HepG2 (cell line): ENCODE measurements around the gene GALNTL6. TPM values are rescaled to one million over a fixed set of nuclear protein-coding genes. Genes with fewer than 3 reads are reported as not detected.

Experiments used
- ATAC-seq: fragments of 200-7000 bp; cut with Tn5 transposase; 3 replicates; pipeline ENCODE4 v1.9.1; 2020; ENCODE audit warnings: mild to moderate bottlenecking, moderate library complexity
- BruUV-seq: library from RNA; stranded (reverse); fragments of 400-500 nt; replicated peaks from 2 replicates; lab custom pipeline; 2021; lab: Mats Ljungman, UMichigan
- CTCF ChIA-PET: fragments of 300-600 bp; formaldehyde crosslinking; extraction: SDS; loops from one replicate; lab custom pipeline; 2021; ENCODE audit warnings: low total read pairs, inconsistent platforms, low intra/inter-chr PET ratio; lab: Yijun Ruan, JAX
- POLR2A ChIA-PET: fragments of 350-600 bp; sonication (Branson Sonifier 250); formaldehyde crosslinking; loops from one replicate; lab custom pipeline; 2020; ENCODE audit warnings: antibody characterized with exemption, inconsistent platforms; lab: Yijun Ruan, JAX
- DNase-seq: peaks from one replicate; pipeline ENCODE4 v3.0.0-alpha.2; 2015; ENCODE audit warnings: low spot score
- FAIRE-seq: peaks from 3 replicates; lab custom pipeline; 2011; peaks lifted over from hg19 to GRCh38; lab: Jason Lieb, UNC
- H2AFZ ChIP-seq: one replicate; pipeline ENCODE4 v1.6.1; 2011; ENCODE audit warnings: low read length, inconsistent platforms
- H3K27ac ChIP-seq: fragments of 300-600 bp; 3 replicates; pipeline ENCODE4 v1.8.0; 2011; ENCODE audit warnings: mixed run types, mild to moderate bottlenecking, mixed read lengths, low read length, inconsistent platforms; ENCODE audit not compliant: insufficient read depth; ENCODE audit errors: extremely low read length
- H3K27me3 ChIP-seq, 2 experiments: fragments of 200-600 bp in 1 of 2; 2 replicates in 1 of 2; 3 replicates in 1 of 2; pipeline versions ENCODE4 v1.6.0 to v1.8.0; 2011; ENCODE audit warnings: low read length in 2 of 2, mild to moderate bottlenecking in 2 of 2, moderate library complexity in 2 of 2, inconsistent platforms in 1 of 2; ENCODE audit not compliant: insufficient read depth in 2 of 2, control insufficient read depth in 1 of 2
- H3K36me3 ChIP-seq, 2 experiments: fragments of 200-600 bp in 1 of 2; replicated peaks in 1 of 2; 2 replicates in 1 of 2; 3 replicates in 1 of 2; pipeline versions ENCODE4 v1.5.1 to v1.8.0; 2011; ENCODE audit warnings: low read length in 2 of 2, inconsistent platforms in 1 of 2; ENCODE audit not compliant: insufficient read depth in 2 of 2, control insufficient read depth in 1 of 2
- H3K4me1 ChIP-seq: 2 replicates; pipeline ENCODE4 v1.5.1; 2012; ENCODE audit warnings: low read length, inconsistent platforms; ENCODE audit not compliant: insufficient read depth
- H3K4me2 ChIP-seq: 2 replicates; pipeline ENCODE4 v1.6.0; 2011; ENCODE audit warnings: low read depth, low read length, inconsistent platforms
- H3K4me3 ChIP-seq, 3 experiments: fragments of 200-600 bp in 1 of 3; sonication (generic), shearing (Covaris generic) in 1 of 3; replicated peaks in 1 of 3; 2 replicates each; pipeline ENCODE4 v1.5.1; 2011 to 2016; ENCODE audit warnings: low read length in 3 of 3, inconsistent platforms in 2 of 3, low read depth in 2 of 3, mild to moderate bottlenecking in 2 of 3, control low read depth in 1 of 3, mixed read lengths in 1 of 3; ENCODE audit not compliant: insufficient read depth in 1 of 3
- H3K79me2 ChIP-seq: one replicate; pipeline ENCODE4 v1.6.1; 2011; ENCODE audit warnings: low read length, inconsistent platforms; ENCODE audit not compliant: insufficient read depth
- H3K9ac ChIP-seq: 2 replicates; pipeline ENCODE4 v1.6.0; 2011; ENCODE audit warnings: mild to moderate bottlenecking, low read depth, low read length, inconsistent platforms; ENCODE audit not compliant: insufficient read depth
- H3K9me3 ChIP-seq: 2 replicates; pipeline ENCODE4 v1.5.1; 2012; ENCODE audit warnings: mild to moderate bottlenecking, low read length
- H4K20me1 ChIP-seq: 2 replicates; pipeline ENCODE4 v1.6.0; 2011; ENCODE audit warnings: inconsistent platforms, mild to moderate bottlenecking, low read length, moderate library complexity; ENCODE audit not compliant: insufficient read depth
- CBX1 ChIP-seq: IDR thresholded peaks from one replicate; pipeline ENCODE4 v1.6.1; 2016; ENCODE audit warnings: antibody characterized with exemption, low read depth
- DPF2 ChIP-seq: sonication (generic); formaldehyde crosslinking; IDR thresholded peaks from 2 replicates; pipeline ENCODE4 v1.4.0; 2020; ENCODE audit warnings: mild to moderate bottlenecking, low read depth, missing genetic modification reagents, borderline replicate concordance
- MATR3 ChIP-seq: sonication (generic); formaldehyde crosslinking; IDR thresholded peaks from 2 replicates; pipeline ENCODE4 v1.4.0; 2020; ENCODE audit warnings: missing genetic modification reagents
- ZFYVE20 ChIP-seq: sonication (generic); formaldehyde crosslinking; IDR thresholded peaks from 2 replicates; pipeline ENCODE4 v1.8.0; 2023; ENCODE audit warnings: low read depth, mild to moderate bottlenecking, moderate library complexity, missing genetic modification reagents, borderline replicate concordance
- ZNF44 ChIP-seq: sonication (generic); formaldehyde crosslinking; IDR thresholded peaks from 2 replicates; pipeline ENCODE4 v1.5.1; 2020; ENCODE audit warnings: mild to moderate bottlenecking, missing genetic modification reagents
- ZNF556 ChIP-seq: sonication (generic); formaldehyde crosslinking; IDR thresholded peaks from 2 replicates; pipeline ENCODE4 v1.4.0; 2020; ENCODE audit warnings: mild to moderate bottlenecking, missing genetic modification reagents, borderline replicate concordance
- ZNF598 ChIP-seq: sonication (generic); formaldehyde crosslinking; IDR thresholded peaks from 2 replicates; pipeline ENCODE4 v1.5.1; 2020; ENCODE audit warnings: mild to moderate bottlenecking, missing genetic modification reagents, borderline replicate concordance
- ZNF670 ChIP-seq: sonication (generic); formaldehyde crosslinking; IDR thresholded peaks from 2 replicates; pipeline ENCODE4 v1.8.0; 2022; ENCODE audit warnings: mild to moderate bottlenecking, missing genetic modification reagents, borderline replicate concordance
- WGBS: methylation state at CpG from one replicate; pipeline ENCODE4 v1.1.6; 2017; ENCODE audit warnings: low lambda C conversion rate; 5-methylcytosine and 5-hydroxymethylcytosine counted together
- in situ Hi-C: cut with HindIII; loops from 2 replicates; pipeline ENCODE4 v1.10.0; 2017; ENCODE audit warnings: low pct_unique_long_range_greater_than_20kb; ENCODE audit not compliant: extremely low pct_ligation_motif_present
- intact Hi-C: fragments of 100-400 bp; cut with micrococcal nuclease; formaldehyde crosslinking; loops from one replicate; pipeline ENCODE4 v1.10.0; 2022; ENCODE audit not compliant: unreplicated experiment
- polyA plus RNA-seq, 8 experiments: library from polyadenylated mRNA; depleted of rRNA in 3 of 8; stranded (reverse) in 7 of 8; unstranded in 1 of 8; fragments of >200 nt; fragmentation: Illumina TruSeq in 4 of 8; extraction: Trizol in 4 of 8; gene quantifications; 2 replicates each; pipeline versions ENCODE4 v1.2.1 to v1.2.3, GENCODE V29; 2011 to 2016; ENCODE audit warnings: low read depth in 4 of 8, missing spikeins in 1 of 8, mixed read lengths in 1 of 8; ENCODE audit not compliant: insufficient read depth in 1 of 8
- total RNA-seq, 5 experiments: library from RNA; depleted of rRNA; stranded (reverse); fragments of >200 nt; fragmentation: Illumina TruSeq; extraction: Trizol; gene quantifications; 2 replicates each; pipeline ENCODE4 v1.2.3, GENCODE V29; 2016; ENCODE audit warnings: low read depth in 1 of 5
- TF ChIP-seq, protein P1 (sequence below): sonication (generic); formaldehyde crosslinking; IDR thresholded peaks from 2 replicates; pipeline ENCODE4 v1.4.0; 2020; ENCODE audit warnings: mild to moderate bottlenecking, low read depth, missing genetic modification reagents
- TF ChIP-seq, protein P2 (sequence below): sonication (generic); formaldehyde crosslinking; IDR thresholded peaks from 2 replicates; pipeline ENCODE4 v1.8.1; 2023; ENCODE audit warnings: mild to moderate bottlenecking, inconsistent platforms, moderate library complexity, missing genetic modification reagents, borderline replicate concordance
- TF ChIP-seq, protein P3 (sequence below): sonication (generic); formaldehyde crosslinking; IDR thresholded peaks from 2 replicates; pipeline ENCODE4 v1.8.0; 2022; ENCODE audit warnings: mild to moderate bottlenecking, missing genetic modification reagents, moderate library complexity
- TF ChIP-seq, protein P4 (sequence below): sonication (generic); formaldehyde crosslinking; IDR thresholded peaks from 2 replicates; pipeline ENCODE4 v1.4.0; 2020; ENCODE audit warnings: mild to moderate bottlenecking, missing genetic modification reagents

The GALNTL6 gene
- total and polyA plus RNA-seq, 2 of the 13 experiments (the other 11 are each of a cell fraction or from before 2014, with no cell fraction given) = not detected

GRCh38 chr4:172129593-172129992 is 316.4 kb downstream of the GALNTL6 start:
- TF ChIP-seq ZFYVE20 (CRISPR knock-in tag) (no peak), MATR3 (CRISPR knock-in tag) (no peak)
- TF ChIP-seq, protein P1, sequence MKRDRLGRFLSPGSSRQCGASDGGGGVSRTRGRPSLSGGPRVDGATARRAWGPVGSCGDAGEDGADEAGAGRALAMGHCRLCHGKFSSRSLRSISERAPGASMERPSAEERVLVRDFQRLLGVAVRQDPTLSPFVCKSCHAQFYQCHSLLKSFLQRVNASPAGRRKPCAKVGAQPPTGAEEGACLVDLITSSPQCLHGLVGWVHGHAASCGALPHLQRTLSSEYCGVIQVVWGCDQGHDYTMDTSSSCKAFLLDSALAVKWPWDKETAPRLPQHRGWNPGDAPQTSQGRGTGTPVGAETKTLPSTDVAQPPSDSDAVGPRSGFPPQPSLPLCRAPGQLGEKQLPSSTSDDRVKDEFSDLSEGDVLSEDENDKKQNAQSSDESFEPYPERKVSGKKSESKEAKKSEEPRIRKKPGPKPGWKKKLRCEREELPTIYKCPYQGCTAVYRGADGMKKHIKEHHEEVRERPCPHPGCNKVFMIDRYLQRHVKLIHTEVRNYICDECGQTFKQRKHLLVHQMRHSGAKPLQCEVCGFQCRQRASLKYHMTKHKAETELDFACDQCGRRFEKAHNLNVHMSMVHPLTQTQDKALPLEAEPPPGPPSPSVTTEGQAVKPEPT (CRISPR knock-in tag) = no peak
- TF ChIP-seq, protein P2, sequence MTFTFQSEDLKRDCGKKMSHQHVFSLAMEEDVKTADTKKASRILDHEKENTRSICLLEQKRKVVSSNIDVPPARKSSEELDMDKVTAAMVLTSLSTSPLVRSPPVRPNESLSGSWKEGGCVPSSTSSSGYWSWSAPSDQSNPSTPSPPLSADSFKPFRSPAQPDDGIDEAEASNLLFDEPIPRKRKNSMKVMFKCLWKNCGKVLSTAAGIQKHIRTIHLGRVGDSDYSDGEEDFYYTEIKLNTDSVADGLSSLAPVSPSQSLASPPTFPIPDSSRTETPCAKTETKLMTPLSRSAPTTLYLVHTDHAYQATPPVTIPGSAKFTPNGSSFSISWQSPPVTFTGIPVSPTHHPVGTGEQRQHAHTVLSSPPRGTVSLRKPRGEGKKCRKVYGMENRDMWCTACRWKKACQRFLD (CRISPR knock-in tag) = no peak
- TF ChIP-seq, all 625 proteins: peak for 0
- no peak for ATAC-seq
- POLR2A ChIA-PET = no interaction called here
- Histone ChIP-seq H2AFZ (no peak overlapping the region), H3K27ac (no peak overlapping the region), H3K79me2 (no peaks in the 10 kb centered on the region), H3K4me2 (no peak overlapping the region), H3K27me3 (no peaks in the 10 kb centered on the region), H3K4me1 (no peaks in the 10 kb centered on the region), H3K36me3 (no peaks in the 10 kb centered on the region), H3K9ac (no peak overlapping the region), H3K9me3 (no peaks in the 10 kb centered on the region), H3K4me3 (no peak overlapping the region), H4K20me1 (no peaks in the 10 kb centered on the region)
- no peak for DNase-seq
- 0% methylated on average over 1 of the region's 1 CpG for WGBS
- intact Hi-C loops (no loop called here), in situ Hi-C loops (no loop called here)
- BruUV-seq = no TSS peak
- no peak for FAIRE-seq
- CTCF ChIA-PET = no interaction called here

- WGBS = 6% methylated on average over 2 of the region's 2 CpGs
- CTCF ChIA-PET = no interaction called here
- no peak for TF ChIP-seq CBX1
- TF ChIP-seq DPF2 (CRISPR knock-in tag) = no peak
- no peak for TF ChIP-seq ZNF44 (CRISPR knock-in tag)
- no peak for TF ChIP-seq ZNF556
- no peak for TF ChIP-seq ZNF598 (CRISPR knock-in tag)
- TF ChIP-seq, protein P3, sequence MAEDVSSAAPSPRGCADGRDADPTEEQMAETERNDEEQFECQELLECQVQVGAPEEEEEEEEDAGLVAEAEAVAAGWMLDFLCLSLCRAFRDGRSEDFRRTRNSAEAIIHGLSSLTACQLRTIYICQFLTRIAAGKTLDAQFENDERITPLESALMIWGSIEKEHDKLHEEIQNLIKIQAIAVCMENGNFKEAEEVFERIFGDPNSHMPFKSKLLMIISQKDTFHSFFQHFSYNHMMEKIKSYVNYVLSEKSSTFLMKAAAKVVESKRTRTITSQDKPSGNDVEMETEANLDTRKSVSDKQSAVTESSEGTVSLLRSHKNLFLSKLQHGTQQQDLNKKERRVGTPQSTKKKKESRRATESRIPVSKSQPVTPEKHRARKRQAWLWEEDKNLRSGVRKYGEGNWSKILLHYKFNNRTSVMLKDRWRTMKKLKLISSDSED = no peak
- TF ChIP-seq ZNF670 (CRISPR knock-in tag) = no peak
- TF ChIP-seq, protein P4, sequence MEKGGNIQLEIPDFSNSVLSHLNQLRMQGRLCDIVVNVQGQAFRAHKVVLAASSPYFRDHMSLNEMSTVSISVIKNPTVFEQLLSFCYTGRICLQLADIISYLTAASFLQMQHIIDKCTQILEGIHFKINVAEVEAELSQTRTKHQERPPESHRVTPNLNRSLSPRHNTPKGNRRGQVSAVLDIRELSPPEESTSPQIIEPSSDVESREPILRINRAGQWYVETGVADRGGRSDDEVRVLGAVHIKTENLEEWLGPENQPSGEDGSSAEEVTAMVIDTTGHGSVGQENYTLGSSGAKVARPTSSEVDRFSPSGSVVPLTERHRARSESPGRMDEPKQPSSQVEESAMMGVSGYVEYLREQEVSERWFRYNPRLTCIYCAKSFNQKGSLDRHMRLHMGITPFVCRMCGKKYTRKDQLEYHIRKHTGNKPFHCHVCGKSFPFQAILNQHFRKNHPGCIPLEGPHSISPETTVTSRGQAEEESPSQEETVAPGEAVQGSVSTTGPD (CRISPR knock-in tag) = no peak
Measured at GRCh38 chr4:172134521-172134920, 321.3 kb downstream of the GALNTL6 start.

More at GRCh38 chr4:172134521-172134920, 321.3 kb downstream of the GALNTL6 start:
- H3K27me3 ChIP-seq = no peaks in the 10 kb centered on the region
- H3K9me3 ChIP-seq = no peaks in the 10 kb centered on the region
- ATAC-seq (no peak), FAIRE-seq (no peak), DNase-seq (no peak)
- intact Hi-C loops (no loop called here), in situ Hi-C loops (no loop called here)
- POLR2A ChIA-PET = no interaction called here
- H3K4me1 ChIP-seq = no peaks in the 10 kb centered on the region
- no peak overlapping the region for H2AFZ ChIP-seq
- no peak overlapping the region for H3K4me3 ChIP-seq
- no peak overlapping the region for H3K4me2 ChIP-seq
- no peaks in the 10 kb centered on the region for H3K36me3 ChIP-seq
- H3K27ac ChIP-seq = no peak overlapping the region
- H4K20me1 ChIP-seq = no peaks in the 10 kb centered on the region
- H3K9ac ChIP-seq = no peak overlapping the region
- BruUV-seq = no TSS peak
- H3K79me2 ChIP-seq = no peaks in the 10 kb centered on the region
